Fibroblast of lung (primary cell): ENCODE data around the gene TREX2.

ENCODE experiments used
- EZH2 ChIP-seq: IDR thresholded peaks from 2 replicates; pipeline ENCODE4 v1.5.1; 2012; ENCODE audit warnings: low read length, control low read depth, mild to moderate bottlenecking; ENCODE audit errors: missing control alignments
- TF ChIP-seq, protein P1 (sequence below), 2 donors: IDR thresholded peaks in 1 of 2; conservative IDR thresholded peaks in 1 of 2; 1 replicate in 1 of 2; 2 replicates in 1 of 2; pipeline ENCODE4 v1.5.1; 2011 to 2012; ENCODE audit warnings: low read length in 2 of 2, control low read depth in 1 of 2, inconsistent platforms in 1 of 2, low read depth in 1 of 2, mild to moderate bottlenecking in 1 of 2

DNA sequence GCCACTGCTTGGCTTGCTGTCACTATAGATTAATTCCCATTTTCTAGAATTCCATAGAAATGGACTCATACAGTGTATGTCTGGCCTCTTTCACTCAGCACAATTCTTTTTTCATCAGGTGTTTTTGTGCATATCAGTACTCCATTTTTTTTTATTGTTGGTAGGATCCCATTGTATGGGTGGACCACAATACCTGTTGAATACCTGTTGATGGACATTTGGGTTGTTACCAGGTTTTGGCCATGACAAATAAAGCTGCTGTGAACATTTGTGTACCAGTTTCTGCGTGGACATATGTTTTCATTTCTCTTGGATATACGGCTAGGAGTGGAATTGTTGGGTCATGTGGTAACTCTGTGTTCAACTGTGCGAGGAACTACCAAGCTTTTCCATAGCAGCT is 19.7 kb downstream of the TREX2 start:
- TF ChIP-seq, protein P1, sequence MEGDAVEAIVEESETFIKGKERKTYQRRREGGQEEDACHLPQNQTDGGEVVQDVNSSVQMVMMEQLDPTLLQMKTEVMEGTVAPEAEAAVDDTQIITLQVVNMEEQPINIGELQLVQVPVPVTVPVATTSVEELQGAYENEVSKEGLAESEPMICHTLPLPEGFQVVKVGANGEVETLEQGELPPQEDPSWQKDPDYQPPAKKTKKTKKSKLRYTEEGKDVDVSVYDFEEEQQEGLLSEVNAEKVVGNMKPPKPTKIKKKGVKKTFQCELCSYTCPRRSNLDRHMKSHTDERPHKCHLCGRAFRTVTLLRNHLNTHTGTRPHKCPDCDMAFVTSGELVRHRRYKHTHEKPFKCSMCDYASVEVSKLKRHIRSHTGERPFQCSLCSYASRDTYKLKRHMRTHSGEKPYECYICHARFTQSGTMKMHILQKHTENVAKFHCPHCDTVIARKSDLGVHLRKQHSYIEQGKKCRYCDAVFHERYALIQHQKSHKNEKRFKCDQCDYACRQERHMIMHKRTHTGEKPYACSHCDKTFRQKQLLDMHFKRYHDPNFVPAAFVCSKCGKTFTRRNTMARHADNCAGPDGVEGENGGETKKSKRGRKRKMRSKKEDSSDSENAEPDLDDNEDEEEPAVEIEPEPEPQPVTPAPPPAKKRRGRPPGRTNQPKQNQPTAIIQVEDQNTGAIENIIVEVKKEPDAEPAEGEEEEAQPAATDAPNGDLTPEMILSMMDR (conservative IDR thresholded peaks at IDR 0.05 in 1 of 2, IDR thresholded peaks at IDR 0.05 in 1 of 2; ENCODE audit: low read depth in 1 of 2, low read length in 2 of 2): no peak
- TF ChIP-seq EZH2: no peak
